ENCODE results near the gene TMEM139. TPM values are rescaled to one million over a fixed set of nuclear protein-coding genes. Genes with fewer than 3 reads are reported as not detected.
A peak's percentile ranks its signal among the peaks of the same experiment; 100 is the strongest.

The TMEM139 gene
- total RNA-seq, 1 donor from 2014 or later = not detected

- TF ChIP-seq, protein P1, sequence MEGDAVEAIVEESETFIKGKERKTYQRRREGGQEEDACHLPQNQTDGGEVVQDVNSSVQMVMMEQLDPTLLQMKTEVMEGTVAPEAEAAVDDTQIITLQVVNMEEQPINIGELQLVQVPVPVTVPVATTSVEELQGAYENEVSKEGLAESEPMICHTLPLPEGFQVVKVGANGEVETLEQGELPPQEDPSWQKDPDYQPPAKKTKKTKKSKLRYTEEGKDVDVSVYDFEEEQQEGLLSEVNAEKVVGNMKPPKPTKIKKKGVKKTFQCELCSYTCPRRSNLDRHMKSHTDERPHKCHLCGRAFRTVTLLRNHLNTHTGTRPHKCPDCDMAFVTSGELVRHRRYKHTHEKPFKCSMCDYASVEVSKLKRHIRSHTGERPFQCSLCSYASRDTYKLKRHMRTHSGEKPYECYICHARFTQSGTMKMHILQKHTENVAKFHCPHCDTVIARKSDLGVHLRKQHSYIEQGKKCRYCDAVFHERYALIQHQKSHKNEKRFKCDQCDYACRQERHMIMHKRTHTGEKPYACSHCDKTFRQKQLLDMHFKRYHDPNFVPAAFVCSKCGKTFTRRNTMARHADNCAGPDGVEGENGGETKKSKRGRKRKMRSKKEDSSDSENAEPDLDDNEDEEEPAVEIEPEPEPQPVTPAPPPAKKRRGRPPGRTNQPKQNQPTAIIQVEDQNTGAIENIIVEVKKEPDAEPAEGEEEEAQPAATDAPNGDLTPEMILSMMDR (IDR thresholded peaks at IDR 0.05) = peak; percentile 63
- Mint-ChIP-seq H3K27me3 (ENCODE audit: unreplicated experiment) (no peaks in the 10 kb centered on the region), H3K4me3 (ENCODE audit: unreplicated experiment) (no peak overlapping the region), H3K9me3 (ENCODE audit: unreplicated experiment) (no peaks in the 10 kb centered on the region), H3K27ac (ENCODE audit: unreplicated experiment) (no peak overlapping the region), H3K4me1 (ENCODE audit: unreplicated experiment) (peaks cover 14% of the 10 kb centered on the region), H3K36me3 (ENCODE audit: unreplicated experiment) (peaks cover 75% of the 10 kb centered on the region)
- no peak for DNase-seq (ENCODE audit: extremely low spot score, unreplicated experiment)
These were observed 15.1 kb downstream of the TMEM139 start for GRCh38 chr7:143299840-143300239.

DNA sequence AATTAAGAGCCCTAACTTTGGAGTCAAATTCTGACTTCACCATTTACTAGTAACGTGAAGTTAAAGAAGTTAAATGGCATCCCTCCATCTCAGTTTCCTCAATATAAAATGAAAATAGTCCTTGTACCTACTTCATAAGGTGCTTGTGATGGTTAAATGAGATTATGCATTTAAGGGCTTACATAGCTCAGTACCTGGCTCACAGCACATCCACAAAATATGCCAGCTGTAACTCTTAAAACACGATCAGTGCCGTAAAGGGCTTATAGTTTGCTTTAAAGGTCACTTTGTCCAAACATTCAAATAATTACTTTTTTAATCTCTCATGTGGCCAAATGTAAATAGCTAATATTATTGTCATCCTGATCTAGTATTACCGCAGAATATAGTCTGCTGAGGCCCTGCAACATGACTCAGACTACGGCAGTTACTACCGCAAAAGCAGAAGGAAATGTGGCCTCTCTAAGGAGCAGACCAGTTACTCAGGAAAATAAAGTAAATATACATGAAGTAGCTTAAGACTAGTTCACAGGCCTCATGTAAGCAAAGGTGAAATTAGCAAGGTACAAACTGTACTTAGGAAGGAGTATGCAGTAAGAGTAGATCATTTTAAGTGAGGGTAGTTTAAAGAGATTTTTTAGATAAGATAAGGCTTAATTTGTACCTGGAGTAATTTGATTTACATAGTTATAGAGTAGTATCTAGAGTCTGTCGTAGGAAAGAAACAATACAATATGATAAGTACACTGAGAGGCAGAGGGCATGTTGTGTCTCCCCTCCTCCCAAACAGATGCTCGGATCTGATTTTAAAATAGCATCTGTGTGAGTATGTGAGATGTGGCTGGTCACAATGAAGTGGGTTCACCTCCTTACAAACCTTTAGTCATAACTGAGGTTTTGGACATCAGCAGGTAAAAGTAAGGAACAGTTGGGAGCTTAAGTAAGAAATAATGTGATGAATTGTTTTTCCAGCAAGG is 16.5 kb downstream of the TMEM139 start:
- peaks cover 75% of the 10 kb centered on the region for H3K36me3 Mint-ChIP-seq (ENCODE audit: unreplicated experiment)

DNA sequence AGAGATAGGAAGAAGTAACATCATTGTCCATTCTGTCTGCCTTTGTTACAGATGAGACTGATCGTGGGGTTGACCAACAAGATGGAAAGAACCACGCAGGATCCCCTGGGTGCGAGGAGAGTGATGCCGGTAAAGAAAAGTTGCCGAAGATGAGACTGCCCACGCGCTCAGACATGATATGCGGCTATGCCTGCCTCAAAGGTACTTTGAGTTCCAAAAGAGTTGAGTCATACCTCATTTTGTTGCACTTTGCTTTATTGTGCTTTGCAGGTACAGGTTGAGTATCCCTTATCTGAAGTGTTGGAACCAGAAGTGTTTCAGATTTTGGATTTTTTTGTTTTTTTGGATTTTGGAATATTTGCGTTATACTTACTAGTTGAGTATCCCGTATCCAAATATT is 19.0 kb downstream of the TMEM139 start:
- Mint-ChIP-seq H3K27ac (ENCODE audit: unreplicated experiment) (no peak overlapping the region), H3K36me3 (ENCODE audit: unreplicated experiment) (peaks cover 79% of the 10 kb centered on the region), H3K27me3 (ENCODE audit: unreplicated experiment) (no peaks in the 10 kb centered on the region)

More for the DNA sequence above, 16.5 kb downstream of the TMEM139 start:
- TF ChIP-seq, protein P1 (IDR thresholded peaks at IDR 0.05) = no peak
- Mint-ChIP-seq H3K9me3 (ENCODE audit: unreplicated experiment) (no peaks in the 10 kb centered on the region), H3K4me3 (ENCODE audit: unreplicated experiment) (no peak overlapping the region), H3K4me1 (ENCODE audit: unreplicated experiment) (peaks cover 6% of the 10 kb centered on the region), H3K27ac (ENCODE audit: unreplicated experiment) (no peak overlapping the region), H3K27me3 (ENCODE audit: unreplicated experiment) (no peaks in the 10 kb centered on the region)
- no peak for DNase-seq (ENCODE audit: extremely low spot score, unreplicated experiment)

DNA sequence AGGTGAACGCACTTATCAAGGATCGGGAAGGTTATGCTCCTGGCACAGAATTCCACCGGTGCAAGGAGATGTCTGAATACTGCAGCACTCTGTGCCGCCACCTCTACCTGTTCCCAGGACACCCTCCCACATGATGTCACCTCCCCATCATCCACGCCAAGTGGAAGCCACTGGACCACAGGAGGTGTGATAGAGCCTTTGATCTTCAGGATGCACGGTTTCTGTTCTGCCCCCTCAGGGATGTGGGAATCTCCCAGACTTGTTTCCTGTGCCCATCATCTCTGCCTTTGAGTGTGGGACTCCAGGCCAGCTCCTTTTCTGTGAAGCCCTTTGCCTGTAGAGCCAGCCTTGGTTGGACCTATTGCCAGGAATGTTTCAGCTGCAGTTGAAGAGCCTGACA is 20.2 kb downstream of the TMEM139 start:
- H3K36me3 Mint-ChIP-seq (ENCODE audit: unreplicated experiment) = peaks cover 79% of the 10 kb centered on the region
- no peaks in the 10 kb centered on the region for H3K27me3 Mint-ChIP-seq (ENCODE audit: unreplicated experiment)
- no peaks in the 10 kb centered on the region for H3K9me3 Mint-ChIP-seq (ENCODE audit: unreplicated experiment)

More for the DNA sequence above, 19.0 kb downstream of the TMEM139 start:
- H3K4me1 Mint-ChIP-seq (ENCODE audit: unreplicated experiment) = no peaks in the 10 kb centered on the region
- TF ChIP-seq, protein P1 (IDR thresholded peaks at IDR 0.05) = no peak
- no peak for DNase-seq (ENCODE audit: extremely low spot score, unreplicated experiment)
- no peaks in the 10 kb centered on the region for H3K9me3 Mint-ChIP-seq (ENCODE audit: unreplicated experiment)
- H3K4me3 Mint-ChIP-seq (ENCODE audit: unreplicated experiment) = no peak overlapping the region

More for the DNA sequence above, 20.2 kb downstream of the TMEM139 start:
- Mint-ChIP-seq H3K27ac (ENCODE audit: unreplicated experiment) (no peak overlapping the region), H3K4me1 (ENCODE audit: unreplicated experiment) (no peaks in the 10 kb centered on the region), H3K4me3 (ENCODE audit: unreplicated experiment) (no peak overlapping the region)
- TF ChIP-seq, protein P1 (IDR thresholded peaks at IDR 0.05) = no peak
- DNase-seq (ENCODE audit: extremely low spot score, unreplicated experiment) = no peak
